Myocyte (in vitro differentiated cells): ENCODE data around the gene IL23A. TPM values are rescaled to one million over a fixed set of nuclear protein-coding genes. Genes with fewer than 3 reads are reported as not detected.

ENCODE experiments used
- DNase-seq: peaks from one replicate; pipeline ENCODE4 v3.0.0-alpha.2; 2012; ENCODE audit warnings: low read depth
- total RNA-seq: library from RNA; depleted of rRNA; stranded (reverse); fragments of >200 nt; gene quantifications from 2 replicates; pipeline ENCODE4 v1.2.3, GENCODE V29; 2014

The IL23A gene
- total RNA-seq, 1 donor from 2014 or later = 0.51 TPM

GRCh38 chr12:56359851-56360767 lies 21.4 kb downstream of the IL23A start, which contains the start of gene STAT2:
Gene STAT2, minus strand, starts transcription at chr12:56360107. Its CDS starts 3,536 bp downstream, at chr12:56356571.
- peak; percentile 100 for DNase-seq

GRCh38 chr12:56361487-56362129 lies 22.9 kb downstream of the IL23A start:
- DNase-seq = no peak

- no peak for DNase-seq
Observed at GRCh38 chr12:56362130-56363059, 23.7 kb downstream of the IL23A start, which contains the start of gene APOF. Gene APOF, minus strand, starts transcription at chr12:56362857. Its CDS starts 112 bp downstream, at chr12:56362745.

- no peak for DNase-seq
Observed at GRCh38 chr12:56366948-56367347, 28.3 kb downstream of the IL23A start.

GRCh38 chr12:56373515-56373914 lies 34.8 kb downstream of the IL23A start:
- DNase-seq = no peak

GRCh38 chr12:56374726-56375597 lies 36.3 kb downstream of the IL23A start:
- no peak for DNase-seq

GRCh38 chr12:56375598-56376434 lies 37.1 kb downstream of the IL23A start:
- no peak for DNase-seq

- no peak for DNase-seq
Observed at GRCh38 chr12:56377310-56377988, 38.8 kb downstream of the IL23A start.

GRCh38 chr12:56377989-56378316 lies 39.3 kb downstream of the IL23A start:
- no peak for DNase-seq

GRCh38 chr12:56382611-56383010 lies 43.9 kb downstream of the IL23A start:
- no peak for DNase-seq

GRCh38 chr12:56385873-56386272 lies 47.2 kb downstream of the IL23A start:
- DNase-seq = peak; percentile 12

- DNase-seq = peak; percentile 13
Observed at GRCh38 chr12:56387152-56387736, 48.6 kb downstream of the IL23A start.

- DNase-seq = no peak
Observed at GRCh38 chr12:56389412-56389811, 50.7 kb downstream of the IL23A start.

Other genes starting within 250 kb of the IL23A start
- gene PA2G4, start 234.3 kb upstream of the IL23A start, total RNA-seq = 233 and 241 TPM in 2 replicates
- 1,498 and 1,992 TPM in 2 replicates for gene RPL41, start 222.3 kb upstream of the IL23A start, total RNA-seq
- 4.9 and 5.5 TPM in 2 replicates for gene ZC3H10, start 220.6 kb upstream of the IL23A start, total RNA-seq
- 442 and 481 TPM in 2 replicates for gene ESYT1, start 210.6 kb upstream of the IL23A start, total RNA-seq
- 3,936 and 4,339 TPM in 2 replicates for gene MYL6B, start 186.3 kb upstream of the IL23A start, total RNA-seq
- 883 and 1,119 TPM in 2 replicates for gene MYL6, start 180.5 kb upstream of the IL23A start, total RNA-seq
- gene SMARCC2, start 149.4 kb upstream of the IL23A start, total RNA-seq = 75.8 and 80.0 TPM in 2 replicates
- 90.4 and 121 TPM in 2 replicates for gene RNF41, start 117.0 kb upstream of the IL23A start, total RNA-seq
- 29.2 and 32.0 TPM in 2 replicates for gene NABP2, start 114.5 kb upstream of the IL23A start, total RNA-seq
- not detected in 2 replicates for gene SLC39A5, start 108.8 kb upstream of the IL23A start, total RNA-seq
- 31.3 and 31.8 TPM in 2 replicates for gene ANKRD52, start 80.5 kb upstream of the IL23A start, total RNA-seq
- gene COQ10A, start 71.9 kb upstream of the IL23A start, total RNA-seq = 87.8 and 112 TPM in 2 replicates
- 178 and 184 TPM in 2 replicates for gene CS, start 38.6 kb upstream of the IL23A start, total RNA-seq
- gene CNPY2, start 22.9 kb upstream of the IL23A start, total RNA-seq = 83.1 and 92.9 TPM in 2 replicates
- 44.4 and 49.3 TPM in 2 replicates for gene PAN2, start 4.9 kb upstream of the IL23A start, total RNA-seq
- gene STAT2, start 21.2 kb downstream of the IL23A start, total RNA-seq = 196 and 202 TPM in 2 replicates
- not detected in 2 replicates for gene APOF, start 24.0 kb downstream of the IL23A start, total RNA-seq
- 4.5 and 5.5 TPM in 2 replicates for gene TIMELESS, start 110.5 kb downstream of the IL23A start, total RNA-seq
- gene MIP, start 115.8 kb downstream of the IL23A start, total RNA-seq = 0.24 TPM in 1 of 2 replicates, not detected in the other
- 2.1 and 2.4 TPM in 2 replicates for gene SPRYD4, start 129.7 kb downstream of the IL23A start, total RNA-seq
- gene GLS2, start 149.3 kb downstream of the IL23A start, total RNA-seq = not detected in 2 replicates
- gene RBMS2, start 182.9 kb downstream of the IL23A start, total RNA-seq = 9.2 and 9.7 TPM in 2 replicates